Karpas-422 (cell line): Measurements from ENCODE around the gene TCFL5. TPM values are rescaled to one million over a fixed set of nuclear protein-coding genes. Genes with fewer than 3 reads are reported as not detected.
"Not testable (repeated sequence)": the region's sequence is repeated elsewhere in the genome, so short reads cannot be mapped to it uniquely, and the experiment has no call there.

Experiments used
- DNase-seq: peaks from one replicate; pipeline ENCODE4 v3.0.0-alpha.2; 2015
- H2AFZ ChIP-seq: fragments of 200-600 bp; sonication (generic); 2 replicates; pipeline ENCODE4 v1.6.1; 2014; ENCODE audit warnings: antibody characterized with exemption, low read length, mixed read lengths
- H3K27ac ChIP-seq: fragments of 200-600 bp; sonication (generic); 2 replicates; pipeline ENCODE4 v1.5.1; 2014; ENCODE audit warnings: mild to moderate bottlenecking, low read length, moderate library complexity
- H3K27me3 ChIP-seq: fragments of 200-600 bp; sonication (generic); 2 replicates; pipeline ENCODE4 v1.6.1; 2014; ENCODE audit warnings: low read length, mixed read lengths
- H3K36me3 ChIP-seq: fragments of 200-600 bp; sonication (generic); 2 replicates; pipeline ENCODE4 v1.6.1; 2014; ENCODE audit warnings: low read length, mixed read lengths; ENCODE audit not compliant: insufficient read depth
- H3K4me1 ChIP-seq: fragments of 200-600 bp; sonication (generic); 2 replicates; pipeline ENCODE4 v1.6.1; 2014; ENCODE audit warnings: mild to moderate bottlenecking, low read length, mixed read lengths
- H3K4me2 ChIP-seq: fragments of 200-600 bp; sonication (generic); 2 replicates; pipeline ENCODE4 v1.6.1; 2014; ENCODE audit warnings: low read length, low read depth, mild to moderate bottlenecking; ENCODE audit not compliant: poor library complexity, severe bottlenecking
- H3K4me3 ChIP-seq: fragments of 200-600 bp; sonication (generic); 2 replicates; pipeline ENCODE4 v1.5.1; 2014; ENCODE audit warnings: mild to moderate bottlenecking, antibody characterized with exemption, low read length, mixed read lengths
- H3K79me2 ChIP-seq: fragments of 200-600 bp; sonication (generic); 2 replicates; pipeline ENCODE4 v1.6.1; 2014; ENCODE audit warnings: mild to moderate bottlenecking, low read length, mixed read lengths
- H3K9ac ChIP-seq: fragments of 200-600 bp; sonication (generic); 2 replicates; pipeline ENCODE4 v1.6.0; 2014; ENCODE audit warnings: low read length
- H3K9me2 ChIP-seq: fragments of 200-600 bp; sonication (generic), shearing (Covaris generic); replicated peaks from 2 replicates; pipeline ENCODE4 v1.6.0; 2014; ENCODE audit warnings: mild to moderate bottlenecking, low read length, moderate library complexity; ENCODE audit not compliant: insufficient read depth
- H3K9me3 ChIP-seq: fragments of 300-700, 200-600 bp; sonication (generic); 2 replicates; pipeline ENCODE4 v1.6.1; 2014; ENCODE audit warnings: low read length, mixed read lengths
- H4K20me1 ChIP-seq: fragments of 200-600 bp; sonication (generic); 2 replicates; pipeline ENCODE4 v1.6.1; 2014; ENCODE audit warnings: mild to moderate bottlenecking, antibody characterized with exemption, low read length, low read depth; ENCODE audit not compliant: insufficient read depth
- total RNA-seq: library from RNA; depleted of rRNA; stranded (reverse); fragments of >200 nt; shearing (Covaris generic); gene quantifications from 2 replicates; pipeline ENCODE4 v1.2.3, GENCODE V29; 2014; ENCODE audit warnings: low replicate concordance

Gene TCFL5
- total RNA-seq, 1 experiment from 2014 or later: 11.5 TPM

- Histone ChIP-seq H3K4me2 (no peak overlapping the region), H3K9me3 (no peaks in the 10 kb centered on the region), H4K20me1 (no peaks in the 10 kb centered on the region), H3K9ac (no peak overlapping the region), H3K36me3 (peaks cover 7% of the 10 kb centered on the region; the same call in 1 of the 2 replicates), H3K27me3 (no peaks in the 10 kb centered on the region), H3K4me1 (peaks cover 2% of the 10 kb centered on the region), H3K27ac (no peak overlapping the region), H2AFZ (no peak overlapping the region), H3K79me2 (no peaks in the 10 kb centered on the region), H3K4me3 (no peak overlapping the region), H3K9me2 (no peaks in the 10 kb centered on the region)
- no peak for DNase-seq
These were observed 17.9 kb upstream of the TCFL5 start for GRCh38 chr20:62879275-62880146.

DNA sequence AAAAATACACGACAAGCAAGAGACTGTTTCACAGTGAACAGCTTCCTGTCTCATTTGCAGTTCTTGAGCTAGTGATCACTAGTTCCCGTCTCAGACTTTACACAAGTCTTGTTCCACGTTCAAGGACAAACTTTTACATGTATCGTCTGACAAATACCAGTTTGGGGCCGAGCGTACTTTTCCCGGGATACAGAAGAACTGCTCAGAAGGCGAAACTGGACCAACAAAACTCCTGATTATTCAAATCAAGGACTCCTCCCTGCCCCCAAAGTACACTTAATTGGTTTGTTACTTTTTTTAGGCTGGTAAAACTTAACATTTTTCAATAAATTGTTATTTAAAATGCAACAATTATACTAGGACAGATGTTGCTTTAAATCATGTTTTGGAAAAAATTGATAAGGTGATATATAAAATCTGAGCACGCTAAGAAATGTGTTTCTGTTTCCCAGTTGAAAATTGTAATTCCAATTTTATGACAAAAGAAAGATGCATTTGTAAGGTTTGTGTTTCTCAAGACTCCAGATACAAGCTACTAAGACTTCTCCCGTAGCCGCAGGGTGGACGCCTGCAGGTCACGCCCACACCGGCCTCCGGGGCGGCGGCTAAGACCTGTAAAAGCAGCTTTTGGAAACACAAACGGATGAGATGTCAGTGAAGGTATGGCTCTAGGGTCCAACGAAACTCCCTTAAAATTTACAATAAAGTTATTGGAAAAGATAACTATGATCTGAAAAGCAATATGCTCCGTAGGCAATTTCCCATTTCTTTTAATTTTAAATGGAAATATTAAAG, 16.8 kb upstream of the TCFL5 start:
- no peaks in the 10 kb centered on the region for H3K9me3 ChIP-seq
- H3K4me1 ChIP-seq: peaks cover 5% of the 10 kb centered on the region
- no peak overlapping the region for H3K4me2 ChIP-seq
- H3K79me2 ChIP-seq: no peaks in the 10 kb centered on the region
- H3K27me3 ChIP-seq: no peaks in the 10 kb centered on the region
- no peak overlapping the region for H3K27ac ChIP-seq
- H3K4me3 ChIP-seq: no peak overlapping the region
- H3K9ac ChIP-seq: no peak overlapping the region
- H4K20me1 ChIP-seq: no peaks in the 10 kb centered on the region
- H2AFZ ChIP-seq: no peak overlapping the region
- no peaks in the 10 kb centered on the region for H3K9me2 ChIP-seq
- DNase-seq: no peak
- H3K36me3 ChIP-seq: peaks cover 7% of the 10 kb centered on the region; the same call in 1 of the 2 replicates

DNA sequence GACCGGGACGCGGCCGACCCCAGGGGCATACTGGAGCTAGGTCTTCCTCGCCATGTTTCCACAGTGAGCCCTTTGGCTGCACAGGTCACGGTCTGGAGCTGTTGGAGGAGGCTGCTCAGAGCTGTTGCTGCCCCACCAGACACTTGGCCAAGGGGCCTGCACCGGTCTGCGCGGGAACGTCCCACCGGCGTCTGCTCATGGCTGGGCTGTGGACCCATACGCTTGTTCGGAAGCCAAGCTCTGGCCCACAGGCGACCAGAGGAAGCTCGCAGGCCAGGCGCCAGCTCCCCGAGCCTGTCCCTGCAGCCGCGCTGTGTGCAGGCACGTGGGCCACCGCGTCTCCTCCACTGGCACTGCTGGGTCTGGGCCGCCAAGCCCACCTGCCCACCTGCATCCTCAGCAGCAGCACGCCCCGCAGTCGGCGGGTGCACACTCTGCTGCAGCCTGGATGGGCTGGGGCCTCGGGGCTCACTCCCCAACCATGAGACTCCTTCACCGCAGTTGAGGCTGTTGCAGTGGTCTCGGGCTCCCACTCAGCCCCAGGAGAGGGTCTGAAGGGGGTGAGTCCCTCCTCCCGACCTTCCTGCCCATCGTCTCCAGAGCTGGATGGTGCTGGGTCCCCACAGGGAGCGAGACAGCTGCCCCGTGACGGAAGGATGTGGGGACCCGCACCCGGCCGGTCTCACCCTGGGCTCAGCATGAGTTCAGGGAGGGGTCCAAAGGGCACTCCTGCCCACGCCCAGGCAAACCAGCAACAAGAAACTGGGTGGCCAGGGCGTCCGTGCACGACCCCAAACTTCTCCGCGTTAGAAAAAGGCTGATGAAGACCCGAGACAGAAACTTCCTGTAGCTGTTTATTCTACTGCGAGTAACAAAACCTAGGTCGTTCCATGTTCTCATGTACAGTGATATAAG, 15.5 kb upstream of the TCFL5 start:
- Histone ChIP-seq H3K36me3 (peaks cover 4% of the 10 kb centered on the region; the same call in 1 of the 2 replicates), H3K79me2 (no peaks in the 10 kb centered on the region), H3K4me2 (no peak overlapping the region), H2AFZ (no peak overlapping the region), H3K9me2 (no peaks in the 10 kb centered on the region), H3K27me3 (no peaks in the 10 kb centered on the region), H4K20me1 (no peaks in the 10 kb centered on the region), H3K4me3 (no peak overlapping the region), H3K4me1 (peaks cover 5% of the 10 kb centered on the region), H3K9me3 (no peaks in the 10 kb centered on the region), H3K27ac (no peak overlapping the region), H3K9ac (no peak overlapping the region)
- DNase-seq: no peak

- H2AFZ ChIP-seq: no peak overlapping the region
- no peak for DNase-seq
- H3K4me3 ChIP-seq: no peak overlapping the region
- H3K4me2 ChIP-seq: no peak overlapping the region
- H3K36me3 ChIP-seq: no peaks in the 10 kb centered on the region; the same call in 1 of the 2 replicates
- no peaks in the 10 kb centered on the region for H3K27me3 ChIP-seq
- no peaks in the 10 kb centered on the region for H4K20me1 ChIP-seq
- H3K79me2 ChIP-seq: no peaks in the 10 kb centered on the region
- no peak overlapping the region for H3K27ac ChIP-seq
- H3K4me1 ChIP-seq: peaks cover 5% of the 10 kb centered on the region
- H3K9me3 ChIP-seq: no peaks in the 10 kb centered on the region
- H3K9ac ChIP-seq: no peak overlapping the region
- no peaks in the 10 kb centered on the region for H3K9me2 ChIP-seq
These were observed 14.9 kb upstream of the TCFL5 start for GRCh38 chr20:62876501-62876901.

GRCh38 chr20:62875419-62876361, 14.1 kb upstream of the TCFL5 start:
- no peaks in the 10 kb centered on the region for H4K20me1 ChIP-seq
- no peaks in the 10 kb centered on the region for H3K79me2 ChIP-seq
- H3K9me2 ChIP-seq: no peaks in the 10 kb centered on the region
- no peaks in the 10 kb centered on the region for H3K27me3 ChIP-seq
- H3K27ac ChIP-seq: no peak overlapping the region
- H3K4me3 ChIP-seq: no peak overlapping the region
- peaks cover 5% of the 10 kb centered on the region for H3K4me1 ChIP-seq
- no peak overlapping the region for H3K4me2 ChIP-seq
- no peaks in the 10 kb centered on the region for H3K9me3 ChIP-seq
- no peak for DNase-seq
- no peak overlapping the region for H3K9ac ChIP-seq
- no peaks in the 10 kb centered on the region; the same call in 1 of the 2 replicates for H3K36me3 ChIP-seq
- no peak overlapping the region for H2AFZ ChIP-seq

DNA sequence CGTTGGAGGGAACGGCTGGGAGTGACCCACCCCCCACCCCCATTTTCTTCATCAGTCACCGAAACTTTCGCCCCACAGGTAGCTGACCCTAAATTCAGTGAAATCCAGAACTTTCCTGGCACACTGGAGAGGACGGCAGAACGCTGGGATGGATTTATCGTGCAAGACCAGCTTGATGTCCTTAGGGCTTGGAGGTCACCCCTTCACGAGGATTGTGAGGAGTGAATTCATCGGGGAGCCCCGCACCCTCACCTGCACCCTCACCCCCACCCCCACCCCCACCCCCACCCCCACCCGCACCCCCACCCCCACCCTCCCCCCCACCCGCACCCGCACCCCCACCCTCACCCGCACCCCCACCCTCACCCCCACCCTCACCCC, 13.3 kb upstream of the TCFL5 start:
- Histone ChIP-seq H3K36me3 (no peaks in the 10 kb centered on the region; the same call in 1 of the 2 replicates), H3K4me2 (no peak overlapping the region), H3K9ac (no peak overlapping the region), H4K20me1 (no peaks in the 10 kb centered on the region), H3K27me3 (no peaks in the 10 kb centered on the region), H3K4me1 (peaks cover 5% of the 10 kb centered on the region), H3K9me2 (no peaks in the 10 kb centered on the region), H2AFZ (no peak overlapping the region), H3K4me3 (no peak overlapping the region), H3K79me2 (no peaks in the 10 kb centered on the region), H3K9me3 (no peaks in the 10 kb centered on the region), H3K27ac (no peak overlapping the region)
- DNase-seq: no peak

GRCh38 chr20:62873681-62874031, 12.0 kb upstream of the TCFL5 start:
- H3K9ac ChIP-seq, H4K20me1 ChIP-seq, H3K9me3 ChIP-seq, H3K4me2 ChIP-seq, H3K27me3 ChIP-seq, H3K79me2 ChIP-seq, H3K4me3 ChIP-seq, H3K9me2 ChIP-seq, H3K27ac ChIP-seq, H3K4me1 ChIP-seq, H3K36me3 ChIP-seq, H2AFZ ChIP-seq: not testable (repeated sequence)
- peak; percentile 57 for DNase-seq
